G401.6 (cell line): ENCODE measurements around the gene ARHGAP24.
"Not testable (repeated sequence)": the region's sequence is repeated elsewhere in the genome, so short reads cannot be mapped to it uniquely, and the experiment has no call there.

Experiments
- FAIRE-seq: peaks from 2 replicates; lab custom pipeline; 2012; peaks lifted over from hg19 to GRCh38; lab: Jason Lieb, UNC

Gene ARHGAP24

DNA sequence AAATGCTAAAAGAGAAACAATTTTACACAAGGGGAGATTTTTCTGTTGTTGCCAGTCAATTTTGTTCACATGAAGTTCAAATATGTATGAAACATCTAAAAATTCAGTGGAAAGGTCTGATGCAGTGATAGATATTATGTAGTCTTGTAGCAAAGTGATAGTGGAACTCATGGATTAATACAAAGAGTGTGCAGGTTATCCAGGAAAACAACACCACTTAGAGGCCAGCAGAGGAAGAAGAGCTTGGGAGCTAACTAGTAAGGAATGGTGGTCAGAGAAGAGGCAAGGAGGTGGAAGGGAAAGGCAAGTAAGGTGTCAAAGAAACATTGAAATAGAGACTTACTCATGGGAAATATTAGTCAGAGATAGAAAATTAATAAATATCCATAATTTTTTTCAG is 489.3 kb downstream of the ARHGAP24 start:
- FAIRE-seq: no peak

DNA sequence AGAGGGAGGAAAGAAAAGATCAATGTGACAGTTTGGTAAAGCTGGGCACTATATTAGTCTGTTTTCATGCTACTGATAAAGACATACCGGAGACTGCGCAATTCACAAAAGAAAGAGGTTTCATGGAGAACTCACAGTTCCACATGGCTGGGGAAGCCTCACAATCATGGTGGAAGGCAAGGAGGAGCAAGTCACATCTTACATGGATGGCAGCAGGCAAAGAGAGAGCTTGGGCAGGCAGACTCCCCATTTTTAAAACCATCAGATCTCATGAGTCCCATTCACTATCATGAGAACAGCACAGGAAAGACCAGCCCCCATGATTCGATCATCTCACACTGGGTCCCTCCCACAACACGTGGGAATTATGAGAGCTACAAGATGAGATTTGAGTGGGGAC is 490.1 kb downstream of the ARHGAP24 start:
- FAIRE-seq: not testable (repeated sequence)

DNA sequence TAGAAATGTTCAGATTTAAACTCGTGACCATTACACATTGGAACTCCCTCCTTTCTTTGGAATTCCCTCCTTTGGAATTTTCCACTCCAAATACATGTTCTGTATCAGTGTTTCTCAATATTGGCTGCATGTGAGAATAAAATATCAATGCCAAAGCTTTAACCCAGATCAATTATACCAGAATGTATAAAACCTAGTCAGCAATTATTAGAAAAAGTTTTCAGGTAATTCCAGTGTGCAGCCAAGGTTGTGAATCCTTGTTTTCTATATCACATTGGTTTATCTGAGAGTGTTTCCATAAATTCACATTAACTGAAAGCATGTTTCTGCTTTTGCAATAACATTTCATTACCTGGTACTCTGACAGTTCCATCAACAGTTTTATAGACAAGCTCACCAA is 490.6 kb downstream of the ARHGAP24 start:
- no peak for FAIRE-seq

DNA sequence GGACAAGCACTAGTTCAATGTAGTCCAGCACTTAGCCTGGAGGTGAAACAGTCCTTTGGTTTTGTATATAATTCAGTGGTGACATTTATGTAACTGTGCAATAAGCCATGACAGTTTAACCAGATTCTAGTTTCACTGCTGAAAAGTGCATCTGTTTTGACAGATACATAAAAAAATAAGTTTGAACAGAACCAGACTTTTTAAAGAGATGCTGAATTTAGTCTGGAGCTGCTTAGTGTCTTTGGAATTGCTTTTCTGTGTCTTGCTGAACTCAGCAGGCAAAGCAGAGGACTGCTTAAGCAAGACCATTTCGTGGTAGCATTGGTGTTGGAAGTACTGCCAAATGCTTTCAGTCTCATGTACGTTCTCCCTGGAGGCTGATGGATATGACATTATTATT is 491.4 kb downstream of the ARHGAP24 start:
- FAIRE-seq: no peak

DNA sequence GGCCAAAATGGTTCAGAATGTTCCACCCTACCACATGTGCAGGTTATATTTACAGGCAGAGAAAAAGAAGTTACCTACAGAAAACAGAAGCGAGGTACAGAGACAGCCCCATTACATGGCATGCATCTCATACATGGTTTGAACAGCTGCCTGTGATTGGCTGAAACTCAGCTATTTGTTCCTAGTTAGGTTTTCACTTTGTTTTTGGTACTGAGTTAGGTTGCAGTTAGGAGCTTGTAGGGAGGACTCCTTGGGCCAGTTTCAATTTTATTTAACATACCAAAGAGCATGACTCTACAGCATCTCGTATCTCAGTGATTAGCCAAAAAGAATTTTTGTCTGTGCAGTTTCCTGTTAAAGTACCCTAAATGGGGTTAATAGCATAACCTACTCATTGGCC is 492.9 kb downstream of the ARHGAP24 start:
- FAIRE-seq: no peak

DNA sequence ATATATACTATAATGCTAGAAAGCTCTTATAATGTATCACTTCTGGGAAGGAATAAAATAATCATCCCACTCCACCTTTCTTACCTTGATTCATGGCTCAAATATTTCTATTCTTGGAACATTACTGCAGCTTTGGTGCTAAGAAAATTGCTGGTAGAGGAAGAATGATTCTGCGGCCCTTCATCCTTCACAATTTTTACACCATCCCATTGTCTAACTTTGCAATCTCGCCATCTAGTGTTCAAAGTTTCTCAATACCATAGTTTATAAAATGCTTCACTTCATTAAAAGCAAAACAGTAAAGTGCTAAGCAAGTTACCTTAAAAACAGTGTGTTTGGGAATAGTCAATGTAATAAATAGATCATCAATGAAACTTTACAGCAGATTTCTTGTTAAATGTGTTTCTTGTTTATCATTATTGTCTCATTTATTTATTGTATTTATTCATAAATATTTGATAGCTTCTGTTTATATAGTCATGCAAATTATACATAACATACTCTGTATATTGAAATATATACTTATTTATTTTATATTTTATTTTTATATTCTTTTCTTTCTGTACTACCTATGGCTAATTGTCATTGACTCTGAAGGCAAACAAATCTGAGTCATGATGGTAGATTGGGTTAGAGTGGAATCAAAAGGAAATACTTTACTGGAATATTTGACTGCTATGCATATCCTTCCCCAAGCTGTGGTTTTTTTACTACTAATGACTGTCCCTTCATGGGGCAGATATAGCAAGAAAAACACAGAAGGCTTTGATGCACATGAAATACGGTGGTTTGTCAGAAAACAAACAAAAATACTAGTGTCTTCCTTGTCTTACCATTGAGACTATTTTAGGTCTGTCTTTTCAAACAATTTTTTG is 494.2 kb downstream of the ARHGAP24 start:
- peak; percentile 95 for FAIRE-seq

DNA sequence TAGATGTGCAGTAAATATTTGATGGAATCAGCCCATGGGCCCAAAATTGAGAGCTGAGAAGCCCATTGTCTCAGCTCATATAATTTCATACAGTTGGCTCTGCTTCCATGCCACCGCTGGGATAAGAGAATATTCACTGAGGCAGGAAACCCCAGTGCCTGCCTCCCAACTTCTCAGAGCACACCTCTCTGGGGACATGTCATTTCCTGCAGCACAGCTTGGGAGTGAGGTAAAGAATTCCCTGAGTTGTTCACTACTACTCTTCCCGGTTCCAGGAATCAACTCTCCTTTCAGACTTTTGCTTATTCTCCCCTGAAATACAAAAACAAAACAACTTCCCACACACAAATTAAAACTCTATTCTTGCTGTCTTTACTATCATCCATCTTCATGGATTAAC is 495.6 kb downstream of the ARHGAP24 start:
- no peak for FAIRE-seq

DNA sequence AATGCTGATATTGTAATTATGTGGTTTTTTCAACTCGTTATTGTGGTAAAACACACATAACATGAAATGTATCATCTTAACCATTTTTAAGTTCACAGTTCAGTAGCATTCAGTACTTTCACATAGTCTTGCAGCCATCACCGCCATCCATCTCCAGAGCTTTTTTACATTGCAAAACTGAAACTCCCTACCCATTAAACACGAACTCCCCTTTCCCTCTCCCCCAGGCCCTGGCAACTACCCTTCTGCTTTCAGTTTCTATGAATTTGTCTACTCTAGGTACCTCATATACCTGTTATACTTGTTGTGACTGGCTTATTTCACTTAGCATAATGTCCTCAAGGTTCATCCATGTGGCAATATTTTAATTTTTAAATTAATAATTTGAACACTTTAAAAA is 504.3 kb downstream of the ARHGAP24 start:
- FAIRE-seq: no peak

DNA sequence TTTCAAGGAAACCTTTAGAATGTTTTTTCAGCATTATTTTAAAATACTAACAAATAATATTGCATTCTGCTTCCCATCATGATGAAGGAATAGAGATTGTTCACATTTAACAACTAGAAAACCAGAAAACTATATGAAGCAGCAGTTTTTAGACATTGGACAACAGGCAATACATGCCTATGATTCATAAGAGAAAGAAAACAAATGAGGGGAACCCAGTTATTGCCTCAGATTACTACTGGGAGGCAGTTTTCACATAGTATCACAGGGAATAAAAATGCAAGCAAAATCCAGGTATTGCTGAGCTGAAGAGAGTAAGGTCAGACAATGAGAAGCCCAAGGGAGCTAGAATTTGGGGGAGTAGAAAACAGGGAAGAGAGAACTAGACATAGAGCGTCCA is 511.3 kb downstream of the ARHGAP24 start:
- no peak for FAIRE-seq

DNA sequence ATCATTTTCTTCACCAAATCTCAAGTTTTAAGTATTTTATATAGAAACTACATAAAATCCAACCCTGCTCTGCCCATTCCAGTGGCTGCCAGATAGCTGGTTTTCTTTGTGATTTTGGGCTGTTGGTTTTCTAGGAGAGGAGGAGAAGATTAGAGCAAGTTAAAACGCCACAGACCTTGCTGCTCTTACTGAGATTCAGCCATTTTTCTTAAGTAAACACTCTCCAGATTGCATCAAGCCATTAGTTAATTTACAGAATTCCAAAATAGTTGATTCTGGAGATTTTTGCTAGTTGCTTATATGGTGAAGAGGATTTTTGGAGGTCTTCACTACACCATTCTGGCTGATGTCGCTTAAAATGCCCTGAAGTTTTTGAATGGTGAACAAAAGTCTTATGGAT is 518.7 kb downstream of the ARHGAP24 start:
- FAIRE-seq: no peak

DNA sequence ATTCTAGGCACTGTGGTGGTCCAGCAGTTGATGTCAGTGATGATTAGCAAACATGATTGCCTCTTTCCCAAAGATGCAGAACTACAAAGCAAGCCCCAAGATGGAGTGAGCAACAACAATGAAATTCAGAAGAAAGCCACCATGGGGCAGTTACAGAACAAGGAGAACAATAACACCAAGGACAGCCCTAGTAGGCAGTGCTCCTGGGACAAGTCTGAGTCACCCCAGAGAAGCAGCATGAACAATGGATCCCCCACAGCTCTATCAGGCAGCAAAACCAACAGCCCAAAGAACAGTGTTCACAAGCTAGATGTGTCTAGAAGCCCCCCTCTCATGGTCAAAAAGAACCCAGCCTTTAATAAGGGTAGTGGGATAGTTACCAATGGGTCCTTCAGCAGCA is 519.6 kb downstream of the ARHGAP24 start:
- FAIRE-seq: no peak

DNA sequence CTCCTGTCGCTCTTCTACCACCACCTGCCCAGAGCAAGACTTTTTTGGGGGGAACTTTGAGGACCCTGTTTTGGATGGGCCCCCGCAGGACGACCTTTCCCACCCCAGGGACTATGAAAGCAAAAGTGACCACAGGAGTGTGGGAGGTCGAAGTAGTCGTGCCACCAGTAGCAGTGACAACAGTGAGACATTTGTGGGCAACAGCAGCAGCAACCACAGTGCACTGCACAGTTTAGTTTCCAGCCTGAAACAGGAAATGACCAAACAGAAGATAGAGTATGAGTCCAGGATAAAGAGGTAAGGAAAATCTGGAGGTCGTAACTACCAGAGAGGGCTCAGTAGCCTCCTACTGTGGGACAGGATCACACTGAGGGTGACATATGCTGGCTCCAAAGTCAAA is 520.4 kb downstream of the ARHGAP24 start:
- FAIRE-seq: no peak

DNA sequence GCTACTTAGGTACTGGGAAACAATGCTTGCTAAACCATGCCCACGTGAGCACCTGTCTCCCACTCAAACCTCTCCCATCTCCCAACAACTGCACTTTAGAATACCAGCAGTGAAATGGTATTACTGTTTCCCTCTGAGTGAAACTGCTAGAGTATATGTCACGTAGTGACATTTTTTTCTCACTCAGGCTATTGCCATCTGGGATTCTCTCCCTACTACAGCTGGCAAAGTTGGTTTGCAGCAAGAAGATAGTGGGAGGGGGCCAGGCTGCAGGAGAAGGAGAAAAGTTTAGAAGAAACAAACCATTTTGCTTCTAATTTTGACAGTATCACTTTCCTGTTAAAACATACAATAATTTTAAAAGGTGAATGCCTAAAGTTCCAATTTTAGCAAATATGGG is 526.6 kb downstream of the ARHGAP24 start:
- no peak for FAIRE-seq

DNA sequence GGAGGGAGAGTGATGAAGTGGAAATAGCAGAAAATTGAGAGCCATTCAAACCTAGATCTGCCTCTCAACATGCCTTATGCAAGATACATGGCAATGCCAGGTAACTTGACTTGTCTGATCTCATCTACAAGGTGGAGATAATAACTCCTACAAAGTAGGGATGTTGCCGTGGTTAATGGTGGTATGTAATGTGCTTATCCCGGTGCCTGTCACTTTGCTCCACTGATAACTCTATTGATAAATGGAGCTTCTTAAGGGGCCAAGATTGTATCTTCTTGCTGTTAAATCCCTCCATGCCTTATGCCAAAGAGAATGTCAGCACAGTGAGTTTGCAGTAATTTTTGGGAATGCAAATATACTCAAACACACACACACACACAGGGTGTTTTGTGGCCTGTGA is 529.1 kb downstream of the ARHGAP24 start:
- FAIRE-seq: no peak

DNA sequence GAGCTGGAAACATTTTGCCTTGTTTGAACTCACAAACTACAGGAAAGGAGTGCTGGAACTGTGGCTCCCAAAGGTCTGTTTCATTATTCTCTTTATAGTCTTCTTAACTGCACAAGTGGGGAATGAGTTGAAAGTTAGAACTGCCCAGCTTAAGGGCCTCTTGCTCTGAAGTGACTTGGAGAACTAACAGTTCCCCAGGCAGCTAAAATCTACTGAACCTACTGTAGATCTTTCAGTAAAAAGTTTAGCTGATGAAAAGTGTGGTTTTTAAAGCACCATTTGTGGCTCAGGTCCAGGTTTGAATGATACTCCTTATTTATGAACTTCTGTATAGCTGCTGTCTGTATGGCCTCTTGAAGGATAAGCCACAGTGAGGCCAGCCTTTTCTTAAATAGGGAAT is 531.1 kb downstream of the ARHGAP24 start:
- FAIRE-seq: no peak

DNA sequence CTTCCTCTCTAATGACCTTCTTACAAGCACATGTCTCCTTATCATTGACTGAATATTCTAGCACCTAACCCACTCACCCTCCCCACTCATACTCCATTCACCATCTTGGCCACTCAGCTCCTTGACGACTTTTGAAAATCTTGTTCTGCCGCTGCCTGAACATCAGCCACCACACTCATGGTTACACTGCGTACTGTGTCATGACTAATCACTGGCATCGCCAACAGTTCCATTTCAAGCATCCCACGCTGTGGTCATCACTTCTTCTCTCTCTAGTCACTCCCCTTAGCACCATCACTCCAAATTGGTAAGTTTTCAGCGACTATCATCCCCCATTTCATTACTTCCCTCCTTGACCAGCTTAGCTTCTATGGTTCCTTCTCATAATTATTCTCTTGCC is 532.1 kb downstream of the ARHGAP24 start:
- FAIRE-seq: no peak

DNA sequence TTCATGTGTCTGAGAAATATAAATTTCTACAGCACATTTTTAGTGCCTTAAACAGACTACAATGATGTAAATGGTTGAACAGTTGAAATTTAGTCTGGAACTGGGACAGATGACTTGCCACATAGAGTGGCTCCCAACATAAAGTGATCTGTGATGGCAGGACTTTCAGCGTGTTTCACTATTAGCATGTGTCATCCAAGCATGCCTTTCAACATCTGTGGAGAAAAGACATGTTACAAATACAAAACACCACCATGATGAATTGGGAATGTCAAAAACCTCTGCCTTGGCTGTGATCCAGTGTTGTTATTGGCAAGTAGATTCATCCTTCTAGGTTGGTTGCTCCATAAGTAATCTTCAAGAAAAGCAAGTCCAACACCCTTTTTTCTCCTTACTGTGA is 536.2 kb downstream of the ARHGAP24 start:
- FAIRE-seq: no peak

DNA sequence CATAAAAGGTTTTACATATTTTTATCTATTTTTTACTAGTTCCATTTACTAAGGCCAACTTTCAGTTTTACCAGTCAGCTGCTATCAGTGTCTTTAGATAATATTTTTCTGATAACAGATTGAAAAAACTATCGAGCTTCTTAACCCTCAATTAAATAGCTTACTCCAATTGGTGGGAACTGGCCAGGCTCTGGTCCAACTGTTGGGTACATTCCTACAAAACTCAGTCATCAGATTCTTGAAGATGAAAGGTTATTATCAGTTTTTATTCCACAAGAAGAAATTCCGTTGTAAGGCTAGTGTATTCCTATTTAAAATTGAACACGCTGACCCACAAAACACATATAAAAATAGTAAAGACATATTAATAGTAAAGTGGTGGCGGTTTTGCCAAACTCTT is 538.7 kb downstream of the ARHGAP24 start:
- no peak for FAIRE-seq

DNA sequence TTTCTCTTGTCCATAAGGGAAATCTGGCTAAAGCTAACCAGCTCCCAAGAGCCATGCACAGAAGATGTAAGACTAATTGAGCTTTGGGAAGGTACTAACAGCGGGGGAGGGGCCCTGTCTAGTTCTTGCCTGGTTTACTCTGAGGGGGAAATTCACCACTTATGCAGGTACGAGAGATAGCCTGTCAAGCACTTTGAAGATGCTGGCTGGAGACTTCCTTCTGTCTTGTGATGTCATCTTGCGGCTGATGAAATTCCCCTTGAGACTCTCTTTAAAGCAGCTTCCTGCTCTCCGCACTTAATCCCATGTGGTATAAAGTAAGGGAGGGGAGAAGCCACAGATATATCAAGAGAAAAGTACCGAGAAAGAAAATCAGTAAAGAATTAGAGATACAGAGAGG is 539.6 kb downstream of the ARHGAP24 start:
- FAIRE-seq: no peak

DNA sequence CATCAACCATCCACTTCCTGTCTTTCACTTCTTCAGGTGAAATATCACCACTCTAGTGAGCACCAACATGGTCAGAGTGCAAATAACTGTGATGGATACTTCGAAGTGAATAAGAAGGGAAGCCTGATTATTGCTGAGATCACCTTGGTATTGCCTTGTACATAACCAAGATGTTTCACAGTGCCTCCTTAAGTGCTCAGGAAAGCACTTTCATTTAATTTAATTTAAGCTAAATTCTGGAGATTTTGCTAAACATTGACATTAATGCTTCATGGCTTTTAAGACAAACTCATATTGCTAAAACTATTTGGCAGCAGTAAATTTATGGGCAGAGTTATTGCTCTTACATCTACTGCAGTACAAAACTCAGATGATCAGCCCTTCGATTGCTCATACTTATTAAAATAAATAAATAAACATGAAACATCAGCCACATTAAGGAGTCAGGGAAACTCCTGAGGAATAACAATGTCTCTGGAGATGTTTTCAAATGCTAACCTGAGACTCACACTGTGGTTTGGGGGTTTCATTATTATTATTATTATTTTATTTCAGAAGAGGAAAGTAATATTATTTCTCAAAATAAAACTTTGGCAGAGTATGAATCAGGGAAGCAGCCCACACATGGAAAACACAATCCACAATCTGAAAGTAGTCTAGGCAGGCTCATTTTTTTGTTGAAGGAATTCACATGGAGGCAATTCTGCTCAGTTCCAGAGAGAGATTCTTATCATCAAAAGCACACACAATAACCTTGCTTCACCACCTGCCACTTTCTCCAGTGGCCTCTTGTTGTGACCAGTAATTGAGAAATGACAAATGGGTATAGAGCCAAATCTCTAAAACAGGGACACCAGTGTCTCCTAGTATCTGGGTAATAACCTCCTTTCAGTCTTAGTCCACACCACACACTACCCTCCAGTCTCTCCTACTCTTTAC is 540.7 kb downstream of the ARHGAP24 start:
- FAIRE-seq: no peak

DNA sequence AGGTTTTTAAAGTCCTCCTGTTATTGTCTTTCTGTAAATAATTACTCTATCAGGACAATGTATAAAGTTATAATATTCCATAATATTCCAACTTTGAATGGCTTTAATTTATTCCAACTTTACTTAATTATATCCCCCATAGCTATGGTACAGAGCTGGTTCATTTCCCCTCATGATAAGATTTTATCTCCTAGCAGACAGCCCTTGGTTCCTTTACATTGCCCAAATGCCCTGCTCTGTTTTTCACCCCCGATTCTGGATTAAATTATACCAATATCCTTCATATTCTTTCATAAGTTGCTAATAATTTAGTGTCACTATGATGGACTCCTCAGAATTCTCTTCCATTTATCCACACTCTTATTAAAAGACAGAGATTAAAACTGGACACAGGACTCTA is 544.4 kb downstream of the ARHGAP24 start:
- no peak for FAIRE-seq

DNA sequence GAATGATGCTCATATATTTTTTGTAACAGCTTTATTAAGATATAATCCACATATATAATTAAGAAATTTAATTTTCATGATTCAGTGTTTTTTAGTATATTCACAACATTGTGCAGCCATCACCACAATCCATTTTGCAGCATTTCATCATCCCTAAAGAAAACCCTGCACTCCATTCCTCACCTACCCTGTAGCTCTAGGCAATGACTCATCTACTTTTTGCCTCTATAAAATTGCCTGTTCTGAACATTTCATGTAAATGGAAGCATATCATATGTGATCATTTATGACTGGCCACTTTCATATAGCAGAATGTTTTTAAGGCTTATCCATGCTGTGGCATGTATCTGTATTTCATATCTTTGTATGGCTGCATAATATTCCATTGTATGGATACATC is 545.0 kb downstream of the ARHGAP24 start:
- no peak for FAIRE-seq

DNA sequence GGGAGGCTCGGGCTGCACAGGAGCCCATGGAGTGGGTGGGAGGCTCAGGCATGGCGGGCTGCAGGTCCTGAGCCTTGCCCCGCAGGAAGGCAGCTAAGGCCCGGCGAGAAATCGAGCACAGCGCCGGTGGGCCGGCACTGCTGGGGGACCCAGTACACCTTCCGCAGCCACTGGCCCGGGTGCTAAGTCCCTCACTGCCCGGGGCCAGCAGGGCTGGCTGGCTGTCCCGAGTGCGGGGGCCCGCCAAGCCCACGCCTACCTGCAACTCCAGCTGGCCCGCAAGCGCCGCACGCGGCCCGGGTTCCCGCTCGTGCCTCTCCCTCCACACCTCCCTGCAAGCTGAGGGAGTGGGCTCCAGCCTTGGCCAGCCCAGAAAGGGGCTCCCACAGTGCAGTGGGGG is 546.7 kb downstream of the ARHGAP24 start:
- FAIRE-seq: not testable (repeated sequence)
